Thoracic aorta (tissue), 2 donors: Measurements from ENCODE around the gene PPFIBP1. TPM values are rescaled to one million over a fixed set of nuclear protein-coding genes. Genes with fewer than 3 reads are reported as not detected.

Experiments used
- ATAC-seq: fragments of 150-250 bp; one replicate; pipeline ENCODE4 v1.8.0; 2017; ENCODE audit warnings: low read depth; ENCODE audit not compliant: insufficient number of reproducible peaks, low FRiP score
- DNase-seq: peaks from one replicate; pipeline ENCODE4 v3.0.0-alpha.2; 2020; ENCODE audit warnings: low spot score
- H3K27ac ChIP-seq, 2 donors: fragments of 200-600 bp; sonication (generic); 1 replicate in 1 of 2; 2 replicates in 1 of 2; pipeline ENCODE4 v1.5.1; 2016; ENCODE audit warnings: mild to moderate bottlenecking in 2 of 2, moderate library complexity in 2 of 2
- H3K27me3 ChIP-seq: fragments of 200-600 bp; sonication (generic); replicated peaks from 2 replicates; pipeline ENCODE4 v1.6.0; 2016; ENCODE audit warnings: mild to moderate bottlenecking; ENCODE audit not compliant: insufficient read depth
- H3K36me3 ChIP-seq: fragments of 200-600 bp; sonication (generic); one replicate; pipeline ENCODE4 v1.5.1; 2016
- H3K4me1 ChIP-seq, 2 donors: fragments of 200-600 bp; sonication (generic); 1 replicate in 1 of 2; 2 replicates in 1 of 2; pipeline versions ENCODE4 v1.5.1 to v1.6.0; 2016; ENCODE audit warnings: low read depth in 2 of 2, mild to moderate bottlenecking in 1 of 2; ENCODE audit not compliant: control insufficient read depth in 1 of 2
- H3K4me3 ChIP-seq: fragments of 200-600 bp; sonication (generic); 2 replicates; pipeline ENCODE4 v1.5.1; 2016; ENCODE audit warnings: mild to moderate bottlenecking
- H3K9me3 ChIP-seq: fragments of 200-600 bp; sonication (generic); 2 replicates; pipeline ENCODE4 v1.5.1; 2016
- CTCF ChIP-seq: fragments of 200-600 bp; sonication (generic); IDR thresholded peaks from one replicate; pipeline ENCODE4 v1.5.1; 2019; ENCODE audit warnings: antibody characterized with exemption
- total RNA-seq, 2 donors: library from RNA; depleted of rRNA; stranded (reverse); fragments of >200 nt; gene quantifications; one replicate each; pipeline versions ENCODE4 v1.1.0 to v1.2.3, GENCODE V29; 2016

PPFIBP1 gene
- total RNA-seq, 2 donors from 2014 or later: 103 to 232 TPM

GRCh38 chr12:27680619-27681018 is 156.6 kb downstream of the PPFIBP1 start:
- ATAC-seq (no peak), DNase-seq (no peak)
- Histone ChIP-seq H3K27me3 (no peaks in the 10 kb centered on the region), H3K4me1 (no peaks in the 10 kb centered on the region), H3K9me3 (no peaks in the 10 kb centered on the region), H3K27ac (no peak overlapping the region), H3K4me3 (no peak overlapping the region), H3K36me3 (peaks cover 53% of the 10 kb centered on the region)
- no peak for TF ChIP-seq CTCF

DNA sequence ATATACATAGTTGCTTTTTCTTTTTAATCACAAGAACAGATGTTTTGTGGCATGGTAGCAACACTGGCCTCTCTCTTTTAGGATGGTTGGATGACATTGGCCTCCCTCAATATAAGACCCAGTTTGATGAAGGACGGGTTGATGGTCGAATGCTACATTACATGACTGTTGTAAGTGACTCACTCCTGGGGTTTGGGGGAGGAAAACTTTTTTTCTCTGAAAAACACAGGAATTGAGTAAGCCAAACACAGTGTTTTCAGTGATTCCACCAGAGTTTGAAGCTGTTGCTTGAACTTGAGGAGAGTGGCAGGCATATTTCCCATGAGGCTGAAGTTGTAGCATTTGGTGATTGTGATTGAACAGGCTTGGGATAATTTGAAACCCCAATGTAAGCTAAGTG is 158.5 kb downstream of the PPFIBP1 start:
- Histone ChIP-seq H3K36me3 (peaks cover 46% of the 10 kb centered on the region), H3K4me1 (no peaks in the 10 kb centered on the region), H3K27me3 (no peaks in the 10 kb centered on the region), H3K27ac (no peak overlapping the region), H3K9me3 (no peaks in the 10 kb centered on the region), H3K4me3 (no peak overlapping the region)
- no peak for TF ChIP-seq CTCF
- no peak for ATAC-seq
- no peak for DNase-seq

DNA sequence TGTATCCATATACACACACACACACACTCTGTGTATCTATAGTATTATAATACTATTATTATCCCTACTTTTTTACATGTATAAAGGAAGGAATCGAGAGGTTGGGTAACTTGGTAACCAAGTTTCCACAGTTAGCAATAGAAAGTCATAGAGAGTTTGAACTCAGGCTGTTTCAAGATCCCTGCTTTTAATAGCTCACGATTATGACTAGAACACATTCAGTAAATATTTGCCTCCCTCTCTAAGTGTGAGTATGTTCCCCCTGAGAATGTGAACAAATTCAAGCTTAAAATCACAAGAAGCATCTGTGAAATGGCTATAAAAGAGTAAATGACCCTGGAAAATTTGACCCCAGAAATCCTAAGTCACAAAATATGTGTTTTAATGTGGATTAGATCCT is 161.3 kb downstream of the PPFIBP1 start:
- peaks cover 63% of the 10 kb centered on the region for H3K36me3 ChIP-seq
- no peaks in the 10 kb centered on the region for H3K9me3 ChIP-seq
- H3K4me1 ChIP-seq: no peaks in the 10 kb centered on the region
- TF ChIP-seq CTCF: no peak
- no peak overlapping the region for H3K27ac ChIP-seq
- no peak for DNase-seq
- ATAC-seq: no peak
- no peaks in the 10 kb centered on the region for H3K27me3 ChIP-seq
- no peak overlapping the region for H3K4me3 ChIP-seq

DNA sequence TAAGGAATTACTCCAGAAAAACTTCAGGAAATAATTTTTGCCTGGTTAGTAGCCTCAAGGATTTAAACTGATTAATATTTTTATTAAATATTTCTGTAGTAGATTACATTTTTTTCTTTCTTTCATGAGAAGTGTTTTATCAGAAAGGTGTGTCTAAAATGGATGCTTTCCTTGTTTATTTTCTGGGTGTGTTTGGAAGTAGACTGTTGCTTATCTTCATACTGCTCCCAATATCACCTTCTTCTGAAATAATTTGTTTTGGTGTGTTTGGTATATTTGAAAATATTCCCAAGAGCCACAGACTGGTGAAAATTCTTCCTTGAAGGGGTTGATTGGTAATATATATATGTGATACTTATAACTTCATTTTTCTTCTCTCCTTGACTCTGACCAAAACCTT is 162.1 kb downstream of the PPFIBP1 start:
- no peak for DNase-seq
- Histone ChIP-seq H3K9me3 (no peaks in the 10 kb centered on the region), H3K36me3 (peaks cover 59% of the 10 kb centered on the region), H3K27ac (no peak overlapping the region), H3K4me3 (no peak overlapping the region), H3K27me3 (no peaks in the 10 kb centered on the region), H3K4me1 (no peaks in the 10 kb centered on the region)
- TF ChIP-seq CTCF: no peak
- no peak for ATAC-seq

- no peak for TF ChIP-seq CTCF
- H3K27me3 ChIP-seq: no peaks in the 10 kb centered on the region
- no peaks in the 10 kb centered on the region for H3K4me1 ChIP-seq
- no peak for DNase-seq
- peaks cover 55% of the 10 kb centered on the region for H3K36me3 ChIP-seq
- no peak for ATAC-seq
- H3K27ac ChIP-seq: no peak overlapping the region
- no peaks in the 10 kb centered on the region for H3K9me3 ChIP-seq
- no peak overlapping the region for H3K4me3 ChIP-seq
These were observed 164.7 kb downstream of the PPFIBP1 start for GRCh38 chr12:27688671-27689070.
